HG03108 (cell line): ENCODE measurements around the gene ARG1.

Source experiments
- ATAC-seq: cut with Tn5 transposase; IDR thresholded peaks from one replicate; pipeline ENCODE4 v1.9.1; 2021; ENCODE audit warnings: moderate library complexity; ENCODE audit not compliant: unreplicated experiment

ARG1 gene

DNA sequence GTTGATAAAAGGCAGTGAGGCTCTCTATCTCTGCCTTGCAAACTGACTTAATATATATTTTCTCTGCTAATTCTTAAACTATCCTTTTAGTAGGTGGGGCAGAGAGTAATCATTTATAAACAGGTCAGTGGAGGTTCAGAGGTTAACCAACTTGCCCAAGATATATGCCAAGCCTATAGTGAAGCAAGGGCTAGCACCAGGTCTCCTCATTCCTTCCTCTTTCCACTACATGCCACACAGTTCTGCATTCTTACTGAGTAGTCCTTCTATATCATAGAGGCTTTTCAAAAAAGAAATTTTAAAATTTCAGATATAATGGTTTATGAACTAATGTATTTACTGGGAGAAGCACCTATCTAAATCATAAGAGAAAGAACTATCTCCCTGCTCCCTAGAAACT lies 8.5 kb downstream of the ARG1 start:
- no peak for ATAC-seq

DNA sequence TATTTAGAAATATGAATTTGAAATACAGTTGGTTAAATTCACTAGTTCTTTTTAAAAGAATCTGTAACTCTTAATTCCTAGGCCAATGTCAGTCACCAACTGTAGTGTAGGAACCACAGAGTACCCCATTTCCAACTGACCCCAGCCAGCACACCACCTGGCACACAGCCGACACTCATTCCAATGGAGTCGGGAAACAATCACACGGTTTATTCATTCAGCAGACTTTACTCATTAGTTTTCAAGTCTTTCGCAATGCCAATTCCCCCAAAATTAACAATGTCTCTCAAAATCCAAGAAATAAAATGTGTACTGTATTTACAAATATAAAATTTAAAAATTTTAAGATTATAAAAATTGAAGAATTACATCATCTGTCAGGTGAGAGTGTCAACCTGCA lies 13.5 kb downstream of the ARG1 start:
- ATAC-seq = no peak

DNA sequence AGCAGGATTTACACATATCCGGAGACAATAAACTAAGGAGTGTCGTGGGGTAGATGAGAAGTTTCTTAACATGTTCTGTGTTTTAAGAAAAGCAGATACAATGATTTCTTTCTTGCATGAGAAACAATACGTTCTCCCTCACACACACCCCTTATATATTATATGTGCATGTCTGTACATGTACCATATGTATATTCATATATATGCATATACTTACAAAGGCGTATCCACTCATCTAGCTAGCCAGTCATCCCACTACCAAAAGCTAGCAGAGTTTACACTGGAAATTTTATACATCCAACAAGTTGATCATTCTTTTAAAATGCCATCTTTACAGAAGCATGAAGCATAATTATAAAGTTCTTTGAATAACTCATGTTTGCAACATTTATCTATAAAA lies 14.9 kb downstream of the ARG1 start:
- ATAC-seq = no peak

DNA sequence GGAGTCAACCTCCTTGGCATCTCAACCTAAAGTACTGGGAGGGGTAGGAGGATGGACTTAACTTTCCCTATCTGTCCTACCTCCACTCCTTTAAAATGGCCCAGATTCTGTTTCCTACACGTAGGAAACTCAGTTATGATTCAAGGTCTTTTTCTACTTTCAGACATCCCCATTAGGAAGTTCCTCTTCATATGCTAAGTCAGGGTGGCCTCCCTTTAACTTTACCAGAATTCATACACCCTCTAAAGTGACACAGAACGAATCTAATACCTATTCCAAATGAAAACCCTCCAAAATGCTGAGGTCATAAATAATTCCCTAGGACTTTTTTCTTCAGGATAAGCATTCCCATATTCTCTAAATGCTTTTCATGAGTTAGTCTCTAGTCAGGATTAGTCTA lies 15.6 kb downstream of the ARG1 start:
- ATAC-seq = no peak

DNA sequence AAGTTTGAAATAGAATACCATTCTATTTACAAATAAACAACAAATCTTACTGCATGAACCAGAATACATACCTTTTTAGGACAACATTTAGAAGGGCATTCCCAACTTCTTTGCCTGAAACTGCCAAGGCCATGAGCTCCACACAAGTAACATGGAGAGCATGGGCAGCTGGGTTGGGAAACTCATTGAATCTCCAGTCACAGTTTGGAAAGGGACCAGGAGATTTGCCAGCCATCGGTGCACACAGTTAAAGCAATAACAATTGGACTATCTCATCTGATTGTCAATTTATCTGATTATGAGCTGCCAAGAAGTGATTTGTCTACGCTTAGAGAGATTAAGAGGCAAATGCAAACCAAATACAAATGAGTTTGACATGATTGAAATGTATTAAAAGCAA lies 19.9 kb downstream of the ARG1 start:
- no peak for ATAC-seq

DNA sequence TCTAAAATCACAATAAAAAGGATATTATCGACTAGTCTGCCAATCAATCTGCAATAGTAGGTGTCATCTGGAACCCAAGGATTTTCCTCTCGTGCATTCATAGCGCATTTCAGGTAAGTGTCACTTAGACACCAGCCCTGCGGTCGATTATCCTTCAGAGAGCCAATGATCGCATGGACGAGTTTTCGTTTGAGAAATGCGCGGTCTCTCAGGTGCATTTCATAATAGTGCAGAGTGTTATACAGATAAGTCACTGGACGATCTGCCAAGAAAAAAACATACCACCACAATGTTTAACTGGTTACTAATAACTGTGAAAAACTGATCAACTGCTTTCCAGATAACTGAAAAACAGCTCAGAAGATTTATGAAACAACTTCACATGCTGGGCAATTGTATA lies 21.0 kb downstream of the ARG1 start:
- no peak for ATAC-seq

DNA sequence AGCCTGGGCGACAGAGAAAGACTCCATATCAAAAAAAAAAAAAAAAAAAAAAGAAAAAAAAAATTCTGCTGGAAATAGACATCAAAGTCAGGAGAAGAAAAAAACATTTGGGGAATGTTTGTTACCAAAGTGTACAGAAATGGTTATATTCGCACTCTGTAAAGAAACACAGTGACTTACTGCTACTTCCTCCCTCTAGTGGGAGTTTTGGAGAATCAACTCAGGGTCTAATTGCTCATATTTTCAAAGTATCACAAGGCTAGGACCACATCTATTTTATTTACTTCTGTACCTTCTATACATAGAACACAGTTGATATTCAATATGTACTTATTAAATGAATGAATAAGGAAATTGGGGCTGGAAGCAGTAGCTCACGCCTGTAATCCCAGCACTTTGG lies 24.4 kb downstream of the ARG1 start:
- no peak for ATAC-seq

DNA sequence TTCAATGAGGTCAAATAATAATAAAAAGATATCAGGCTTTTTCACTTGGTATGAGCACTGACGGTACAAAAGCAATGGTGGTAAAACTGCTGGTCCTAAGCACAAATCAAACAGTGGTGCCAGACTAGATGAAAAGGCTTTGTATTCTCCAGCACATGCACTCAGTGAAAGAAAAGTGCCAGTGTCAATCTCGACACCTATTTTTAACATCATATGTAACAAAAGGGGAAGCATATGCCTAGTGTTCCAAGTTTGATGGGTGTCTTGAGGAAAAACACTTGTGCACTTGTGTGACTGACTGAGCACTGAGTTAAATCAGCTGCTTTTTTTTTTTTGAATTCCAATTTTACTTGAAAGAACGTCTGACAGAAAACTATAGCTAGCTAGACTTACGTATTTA lies 27.7 kb downstream of the ARG1 start:
- ATAC-seq = no peak

DNA sequence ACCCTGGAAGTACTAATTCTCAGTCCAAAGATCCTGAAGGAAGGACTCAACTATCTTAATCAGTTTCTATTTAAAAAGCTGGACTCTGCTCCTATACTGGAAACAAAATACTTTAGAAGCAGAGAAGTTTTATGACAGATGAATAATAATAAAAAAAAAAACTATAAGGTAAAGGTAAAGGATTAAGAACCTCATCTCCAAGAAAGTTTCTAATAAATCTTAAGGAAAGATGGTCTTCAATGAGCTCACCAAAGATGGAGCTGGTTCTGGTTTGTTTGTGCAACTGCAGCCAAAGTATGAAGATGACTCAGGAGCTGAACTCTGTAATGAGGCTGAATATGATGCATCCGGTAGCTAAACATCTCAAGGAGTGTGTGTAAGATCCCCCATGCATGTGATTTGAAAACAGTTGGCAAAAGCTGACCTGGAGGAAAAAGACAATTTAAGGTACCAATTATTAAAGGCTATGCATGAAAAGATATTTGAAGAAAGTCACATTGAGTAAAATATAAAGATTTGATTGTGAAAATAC lies 29.8 kb downstream of the ARG1 start:
- no peak for ATAC-seq

DNA sequence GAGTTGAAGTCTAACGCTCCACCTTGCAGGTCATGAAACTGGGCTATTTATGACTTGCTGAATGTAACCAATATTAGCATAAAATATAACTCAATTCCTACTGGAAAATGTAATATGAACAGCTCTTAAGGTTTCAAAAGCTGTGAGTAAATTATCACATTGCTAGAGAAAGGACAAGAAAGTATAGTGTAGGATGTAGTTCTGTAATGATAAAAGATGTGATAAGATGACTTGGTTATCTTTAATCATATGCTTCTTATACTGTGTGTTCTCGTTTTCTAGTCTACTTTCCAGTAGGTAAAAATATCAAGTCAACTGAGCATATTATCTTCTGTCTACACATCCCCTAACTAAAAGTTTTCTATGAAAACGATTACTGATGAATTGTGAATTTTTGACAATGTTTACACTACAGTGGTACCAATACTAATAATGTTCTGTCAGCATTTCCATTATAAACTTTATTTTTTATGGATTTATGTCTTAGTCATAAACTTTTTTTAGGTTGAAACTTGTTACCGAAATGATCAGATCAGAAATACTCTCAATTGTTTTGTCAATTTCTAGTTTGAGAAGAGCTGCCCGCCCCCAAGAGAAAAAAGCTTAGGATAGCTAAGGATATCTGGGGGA lies 40.4 kb downstream of the ARG1 start:
- no peak for ATAC-seq

DNA sequence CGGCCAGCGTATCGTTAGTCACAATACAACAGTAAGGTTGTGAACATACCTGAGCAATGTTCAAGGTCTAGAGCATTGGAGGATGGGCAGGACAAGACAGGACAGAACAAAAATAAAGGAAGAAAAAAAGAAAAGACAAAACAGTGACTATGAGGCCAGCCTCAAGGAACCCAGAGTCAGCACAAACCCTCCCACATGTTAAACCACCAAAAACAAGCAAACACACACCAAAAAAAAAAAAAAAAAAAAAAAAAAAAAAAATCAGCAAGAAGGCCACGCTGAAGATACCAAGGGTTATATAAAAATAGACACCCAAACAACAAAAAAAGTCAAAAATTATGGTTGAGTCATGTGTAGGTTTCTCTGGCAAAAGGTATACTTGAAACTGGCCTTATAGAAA lies 42.2 kb downstream of the ARG1 start:
- ATAC-seq = no peak

DNA sequence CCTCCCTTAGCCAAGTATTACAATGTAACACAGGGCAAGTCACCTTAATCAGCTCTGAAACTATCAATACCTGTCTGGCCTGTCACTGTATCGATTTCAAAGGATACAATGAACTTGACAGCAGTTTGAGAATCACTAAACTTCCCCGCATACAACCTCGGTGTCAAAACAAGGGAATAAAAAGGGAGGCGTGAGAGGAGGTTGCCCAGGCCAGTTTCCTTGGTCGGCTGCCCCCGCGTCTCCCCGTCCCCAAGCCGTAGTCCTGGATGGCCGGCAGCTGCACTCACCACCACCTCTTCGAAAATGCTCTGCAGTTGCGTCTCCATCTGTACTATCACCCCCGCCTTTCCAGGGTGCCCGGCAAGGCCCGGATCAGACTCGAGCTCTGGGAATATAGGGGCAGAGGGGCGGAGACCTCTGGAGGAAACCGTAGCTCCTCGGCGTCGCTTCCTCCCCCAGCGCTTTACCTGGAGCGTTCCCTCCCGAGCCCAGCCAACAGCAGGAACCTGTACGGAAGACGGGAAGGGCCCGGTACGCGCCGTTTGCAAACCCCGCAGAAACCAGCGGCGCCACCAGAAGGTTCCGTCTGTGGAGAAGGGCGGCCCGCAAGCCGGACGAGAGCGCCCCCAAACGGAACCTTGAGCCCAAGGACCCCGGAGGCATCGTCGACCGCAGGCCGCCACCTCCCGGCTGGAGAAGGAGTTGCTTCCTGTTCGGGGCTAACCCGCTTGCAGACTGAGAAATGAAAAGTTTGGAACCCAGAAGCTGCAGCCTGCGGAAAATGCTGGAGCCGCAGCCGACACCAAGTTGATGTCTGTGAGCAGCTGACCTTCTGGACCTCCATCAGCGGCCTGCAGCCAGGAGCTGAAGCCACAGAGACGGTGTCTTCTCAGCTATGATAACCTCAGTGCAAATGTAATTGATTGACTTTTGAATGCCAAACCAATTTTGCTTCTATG lies 55.0 kb downstream of the ARG1 start, which contains the start of gene MED23:
Gene MED23, minus strand, starts transcription at position 519 of the 959 bp plus-strand sequence. Its CDS starts 193 bp downstream, at position 326.
- ATAC-seq = peak; percentile 96

DNA sequence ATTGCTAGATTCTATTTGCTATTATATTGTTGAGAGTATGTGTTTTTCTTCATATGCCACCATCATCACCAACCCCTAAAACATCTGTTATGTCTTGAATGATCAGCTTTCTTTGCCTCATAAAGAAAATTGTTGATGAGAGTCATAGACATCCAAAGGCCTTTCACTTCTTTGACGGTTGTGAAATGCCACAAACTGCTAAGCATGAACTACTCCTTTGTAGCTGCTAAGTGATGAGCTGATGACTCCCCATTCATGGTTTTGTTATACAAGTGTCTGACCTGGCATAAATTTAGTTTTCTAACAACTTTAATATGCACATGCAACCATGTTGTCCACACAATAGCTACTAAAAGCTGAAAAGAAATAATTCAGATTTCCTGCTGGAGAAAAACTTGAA lies 55.7 kb downstream of the ARG1 start:
- ATAC-seq = no peak

DNA sequence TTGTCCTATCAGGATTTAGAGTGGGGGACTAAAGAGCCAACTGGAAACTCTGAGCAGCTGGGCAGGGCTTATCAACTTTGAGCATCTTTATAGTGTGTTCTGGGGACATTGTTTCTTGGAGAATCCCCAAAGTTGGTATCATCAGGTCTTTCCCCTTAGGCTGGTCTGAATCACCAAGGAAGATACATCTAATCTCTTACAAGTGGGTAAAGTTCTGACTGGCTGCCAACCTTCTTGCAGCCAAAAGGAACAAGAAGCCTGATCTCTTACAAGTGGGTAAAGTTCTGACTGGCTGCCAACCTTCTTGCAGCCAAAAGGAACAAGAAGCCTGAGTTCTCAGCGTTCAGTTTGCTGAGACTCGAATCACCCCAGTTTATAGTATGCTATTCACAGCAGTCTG lies 56.6 kb downstream of the ARG1 start:
- ATAC-seq = no peak

DNA sequence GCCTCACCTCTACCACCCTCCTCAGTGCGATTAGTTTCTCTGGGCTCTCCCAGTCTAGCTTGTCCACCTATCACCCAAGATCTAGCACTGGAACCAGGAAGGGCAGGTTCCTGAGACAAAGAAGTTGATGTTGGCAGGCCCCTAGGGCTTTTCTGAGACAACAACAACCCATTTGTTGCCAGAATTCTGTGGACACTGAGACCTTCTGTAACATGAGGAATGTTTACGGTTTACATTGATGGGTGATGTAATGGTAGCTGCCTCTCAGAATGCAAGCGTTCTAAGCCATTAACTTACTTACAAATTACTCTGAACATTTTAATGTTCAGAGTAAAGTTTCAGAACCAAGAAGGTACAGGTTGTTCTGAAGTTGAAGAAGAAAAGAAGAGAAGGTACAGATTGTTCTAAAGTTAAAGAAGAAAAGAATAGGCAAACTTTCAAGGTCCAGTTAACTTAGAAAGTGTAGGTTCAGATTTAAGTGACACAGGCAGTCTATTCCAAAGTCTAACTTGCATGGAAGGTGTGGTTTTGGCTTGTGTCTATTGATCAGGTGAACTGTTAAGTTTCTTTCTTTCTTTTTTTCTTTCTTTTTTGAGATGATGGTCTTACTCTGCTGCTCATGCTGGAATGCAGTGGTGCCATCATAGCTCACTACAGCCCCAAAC lies 58.7 kb downstream of the ARG1 start:
- no peak for ATAC-seq
